K562 (cell line): Measurements from ENCODE around the gene TSPAN14. TPM values are rescaled to one million over a fixed set of nuclear protein-coding genes. Genes with fewer than 3 reads are reported as not detected.

Experiments used
- ATAC-seq: fragments of 200-7000 bp; cut with Tn5 transposase; 3 replicates; pipeline ENCODE4 v1.9.1; 2020; ENCODE audit warnings: moderate library complexity
- BruUV-seq: library from RNA; stranded (reverse); fragments of 400-500 nt; replicated peaks from 2 replicates; lab custom pipeline; 2021; lab: Mats Ljungman, UMichigan
- CTCF ChIA-PET: fragments of 300-600 bp; formaldehyde crosslinking; extraction: SDS; loops from one replicate; lab custom pipeline; 2021; ENCODE audit warnings: low intra/inter-chr PET ratio; lab: Yijun Ruan, JAX
- POLR2A ChIA-PET: fragments of 300-600, 350-650 bp; sonication (Branson Sonifier 250); formaldehyde crosslinking; extraction: SDS; loops from one replicate; lab custom pipeline; 2021; ENCODE audit warnings: antibody characterized with exemption, inconsistent platforms; lab: Yijun Ruan, JAX
- DNase-seq, 4 experiments: peaks; one replicate each; pipeline versions ENCODE4 v3.0.0 to v3.0.0-alpha.2; 2011 to 2018; ENCODE audit warnings: low spot score in 3 of 4, mixed read lengths in 3 of 4; ENCODE audit errors: extremely low read depth in 1 of 4
- FAIRE-seq: peaks from 2 replicates; lab custom pipeline; 2011; peaks lifted over from hg19 to GRCh38; lab: Jason Lieb, UNC
- H2AFZ ChIP-seq: 2 replicates; pipeline ENCODE4 v1.6.0; 2011; ENCODE audit warnings: low read depth, low read length, control low read depth, inconsistent platforms
- H3K27ac ChIP-seq: fragments of 200-600 bp; 3 replicates; pipeline ENCODE4 v1.8.0; 2011; ENCODE audit warnings: low read depth, mild to moderate bottlenecking, control low read depth, inconsistent platforms, low read length, moderate library complexity, mixed read lengths; ENCODE audit errors: extremely low read depth
- H3K27me3 ChIP-seq, 2 experiments: fragments of 300-600 bp in 1 of 2; 2 replicates in 1 of 2; 3 replicates in 1 of 2; pipeline versions ENCODE4 v1.6.0 to v1.8.0; 2011; ENCODE audit warnings: inconsistent platforms in 2 of 2, low read length in 2 of 2, mild to moderate bottlenecking in 1 of 2, mixed read lengths in 1 of 2, moderate library complexity in 1 of 2; ENCODE audit not compliant: control insufficient read depth in 2 of 2, insufficient read depth in 2 of 2
- H3K36me3 ChIP-seq: fragments of 300-600 bp; 3 replicates; pipeline ENCODE4 v1.8.0; 2011; ENCODE audit warnings: mild to moderate bottlenecking, low read length, inconsistent platforms; ENCODE audit not compliant: control insufficient read depth, insufficient read depth
- H3K4me1 ChIP-seq, 2 experiments: fragments of 200-600 bp in 1 of 2; replicated peaks in 1 of 2; 2 replicates in 1 of 2; 3 replicates in 1 of 2; pipeline versions ENCODE4 v1.5.1 to v1.8.0; 2011; ENCODE audit warnings: inconsistent platforms in 2 of 2, low read length in 2 of 2, mild to moderate bottlenecking in 1 of 2, mixed read lengths in 1 of 2, moderate library complexity in 1 of 2; ENCODE audit not compliant: control insufficient read depth in 2 of 2, insufficient read depth in 2 of 2
- H3K4me2 ChIP-seq: 2 replicates; pipeline ENCODE4 v1.6.1; 2011; ENCODE audit warnings: low read length, control low read depth, inconsistent platforms, mixed read lengths; ENCODE audit not compliant: insufficient read depth
- H3K4me3 ChIP-seq: fragments of 200-600 bp; sonication (generic), shearing (Covaris generic); 2 replicates; pipeline ENCODE4 v1.5.1; 2016; ENCODE audit warnings: control low read depth, inconsistent platforms
- H3K79me2 ChIP-seq: fragments of 200-600 bp; 3 replicates; pipeline ENCODE4 v1.8.0; 2011; ENCODE audit warnings: low read length, inconsistent platforms; ENCODE audit not compliant: control insufficient read depth, insufficient read depth
- H3K9ac ChIP-seq, 2 experiments: 2 replicates each; pipeline versions ENCODE4 v1.6.0 to v1.6.1; 2011; ENCODE audit warnings: low read depth in 2 of 2, low read length in 2 of 2, control low read depth in 1 of 2, inconsistent platforms in 1 of 2, mild to moderate bottlenecking in 1 of 2, mixed read lengths in 1 of 2; ENCODE audit not compliant: insufficient read depth in 1 of 2
- H3K9me1 ChIP-seq: one replicate; pipeline ENCODE4 v1.6.0; 2011; ENCODE audit warnings: inconsistent platforms, mild to moderate bottlenecking, low read length, moderate library complexity; ENCODE audit not compliant: control insufficient read depth, insufficient read depth
- H3K9me3 ChIP-seq: replicated peaks from 2 replicates; pipeline ENCODE4 v1.5.1; 2011; ENCODE audit warnings: low read depth, low read length, inconsistent platforms; ENCODE audit not compliant: control insufficient read depth, insufficient read depth
- H4K20me1 ChIP-seq: replicated peaks from 2 replicates; pipeline ENCODE4 v1.6.1; 2011; ENCODE audit warnings: low read length, inconsistent platforms, mixed read lengths; ENCODE audit not compliant: control insufficient read depth, insufficient read depth
- ASH1L ChIP-seq: fragments of 450-650 bp; IDR thresholded peaks from 2 replicates; pipeline ENCODE4 v1.6.1; 2018; ENCODE audit warnings: borderline replicate concordance, mild to moderate bottlenecking, low read depth; ENCODE audit not compliant: partially characterized antibody
- CUX1 ChIP-seq: fragments of 200-800 bp; sonication (Bioruptor generic); IDR thresholded peaks from 2 replicates; pipeline ENCODE4 v1.6.1; 2016; ENCODE audit warnings: missing genetic modification characterization, missing compliant biosample characterization
- GABPA ChIP-seq: fragments of 200-800 bp; sonication (Bioruptor generic); conservative IDR thresholded peaks from 2 replicates; pipeline ENCODE4 v1.6.1; 2016; ENCODE audit warnings: low read depth, missing genetic modification characterization, missing compliant biosample characterization
- ILK ChIP-seq: fragments of 450-650 bp; IDR thresholded peaks from 2 replicates; pipeline ENCODE4 v1.6.1; 2016; ENCODE audit warnings: missing genetic modification characterization, low read depth, mild to moderate bottlenecking, missing compliant biosample characterization, moderate library complexity, borderline replicate concordance
- MAFG ChIP-seq: fragments of 450-650 bp; conservative IDR thresholded peaks from 2 replicates; pipeline ENCODE4 v1.6.1; 2016; ENCODE audit warnings: missing genetic modification characterization, missing compliant biosample characterization
- MEF2A ChIP-seq: IDR thresholded peaks from 2 replicates; pipeline ENCODE4 v1.6.1; 2011; ENCODE audit warnings: low read depth, mild to moderate bottlenecking, low read length, moderate library complexity; ENCODE audit not compliant: control insufficient read depth
- RBM25 ChIP-seq: fragments of 200-400 bp; formaldehyde crosslinking; IDR thresholded peaks from 2 replicates; pipeline ENCODE4 v1.6.1; 2018; ENCODE audit warnings: low read length, low read depth, moderate library complexity; ENCODE audit not compliant: severe bottlenecking
- SUPT5H ChIP-seq: fragments of 450-650 bp; IDR thresholded peaks from 2 replicates; pipeline ENCODE4 v1.6.1; 2016
- ZFP91 ChIP-seq: sonication (generic); formaldehyde crosslinking; IDR thresholded peaks from 2 replicates; pipeline ENCODE4 v1.8.0; 2022; ENCODE audit warnings: mild to moderate bottlenecking, missing genetic modification reagents
- ZNF24 ChIP-seq: fragments of 450-650 bp; IDR thresholded peaks from 2 replicates; pipeline ENCODE4 v1.6.1; 2016
- ZNF398 ChIP-seq: fragments of 250-450 bp; sonication (Bioruptor Pico); IDR thresholded peaks from 2 replicates; pipeline ENCODE4 v1.8.0; 2021; ENCODE audit warnings: moderate library complexity, mild to moderate bottlenecking, inconsistent platforms
- ZNF436 ChIP-seq: fragments of 250-450, 450-650 bp; sonication (Bioruptor Pico); formaldehyde crosslinking; IDR thresholded peaks from 2 replicates; pipeline ENCODE4 v1.7.0; 2020; ENCODE audit warnings: mild to moderate bottlenecking
- ZNF583 ChIP-seq: fragments of 250-450 bp; sonication (Bioruptor Pico); IDR thresholded peaks from 2 replicates; pipeline ENCODE4 v1.4.0; 2020
- ZNF764 ChIP-seq: fragments of 250-450 bp; sonication (Bioruptor Pico); IDR thresholded peaks from 2 replicates; pipeline ENCODE4 v1.4.0; 2020; ENCODE audit warnings: low read depth, mild to moderate bottlenecking, moderate library complexity
- WGBS: fragments of 100-300 bp; shearing (Covaris generic); methylation state at CpG from one replicate; pipeline ENCODE4 v1.1.6; 2016; ENCODE audit warnings: low coverage, mixed read lengths; ENCODE audit not compliant: insufficient coverage; ENCODE audit errors: missing lambda C conversion rate; 5-methylcytosine and 5-hydroxymethylcytosine counted together
- in situ Hi-C: fragments of 300-500 bp; cut with MboI; formaldehyde crosslinking; loops from 4 replicates; pipeline ENCODE4 v1.15.0; 2018; ENCODE audit warnings: inconsistent platforms, mixed read lengths
- intact Hi-C: fragments of 100-400 bp; cut with micrococcal nuclease; formaldehyde crosslinking; loops from 2 replicates; pipeline ENCODE4 v1.14.2; 2022
- polyA plus RNA-seq, 8 experiments: library from polyadenylated mRNA; depleted of rRNA in 4 of 8; stranded (reverse) in 5 of 8; unstranded in 3 of 8; fragments of >200 nt; fragmentation: Nextera tagmentation in 2 of 8; fragmentation: Illumina TruSeq in 1 of 8; extraction: Ambion mirVana in 2 of 8; extraction: Trizol in 1 of 8; gene quantifications; 2 replicates each; pipeline versions ENCODE4 v1.2.1 to v1.2.3, GENCODE V29; 2011 to 2014; ENCODE audit warnings: inconsistent platforms in 1 of 8, missing spikeins in 1 of 8
- total RNA-seq, 7 experiments: library from RNA; depleted of rRNA in 6 of 7; stranded (reverse); fragments of >200 nt in 6 of 7; fragmentation: Illumina TruSeq in 2 of 7; extraction: Trizol in 2 of 7; gene quantifications; 2 replicates each; pipeline versions ENCODE4 v1.2.1 to v1.2.3, GENCODE V29; 2011 to 2021; ENCODE audit warnings: low replicate concordance in 1 of 7

Gene TSPAN14
- total and polyA plus RNA-seq, 9 of the 15 experiments (the other 6 are each of a cell fraction or from before 2014, with no cell fraction given), result 5.8 to 92.9 (median 23.3) TPM

GRCh38 chr10:80538481-80539185, 84.5 kb downstream of the TSPAN14 start:
- H3K36me3 ChIP-seq, result no peaks in the 10 kb centered on the region
- H4K20me1 ChIP-seq, result peaks cover 4% of the 10 kb centered on the region; the same call in 1 of the 2 replicates
- no peak overlapping the region for H2AFZ ChIP-seq
- peaks cover 10 to 22% of the 10 kb centered on the region in 2 experiments; a peak in 4 of 5 replicates for H3K4me1 ChIP-seq
- in situ Hi-C loops, result no loop called here
- H3K9me1 ChIP-seq, result no peaks in the 10 kb centered on the region
- no TSS peak for BruUV-seq
- H3K27me3 ChIP-seq, result peaks cover 33 to 53% of the 10 kb centered on the region in 2 experiments
- ChIA-PET CTCF (no interaction called here), POLR2A (no interaction called here)
- no peak overlapping the region for H3K4me3 ChIP-seq
- whole genome bisulfite sequencing, result 4% methylated on average over 16 of the region's 16 CpGs
- no peaks in the 10 kb centered on the region for H3K9me3 ChIP-seq
- FAIRE-seq, result no peak
- ATAC-seq, result no peak
- DNase-seq, result no peak
- H3K79me2 ChIP-seq, result no peaks in the 10 kb centered on the region
- intact Hi-C loops, result no loop called here
- no peak overlapping the region for H3K4me2 ChIP-seq
- H3K27ac ChIP-seq, result no peak overlapping the region
- no peak overlapping the region for H3K9ac ChIP-seq
- no peak for TF ChIP-seq ZNF24
- TF ChIP-seq ZNF583 (CRISPR knock-in tag), result no peak
- TF ChIP-seq ZNF436 (CRISPR knock-in tag), result no peak
- no peak for TF ChIP-seq SUPT5H
- no peak for TF ChIP-seq MEF2A
- no peak for TF ChIP-seq RBM25
- TF ChIP-seq ZNF398 (CRISPR knock-in tag), result no peak
- no peak for TF ChIP-seq GABPA
- no peak for TF ChIP-seq ZFP91 (CRISPR knock-in tag)
- no peak for TF ChIP-seq ILK
- TF ChIP-seq MAFG (tag), result no peak
- TF ChIP-seq CUX1 (CRISPR knock-in tag), result no peak
- TF ChIP-seq ZNF764 (CRISPR knock-in tag), result no peak
- no peak for TF ChIP-seq ASH1L
